ENCODE measurements around the gene E4F1. TPM values are rescaled to one million over a fixed set of nuclear protein-coding genes. Genes with fewer than 3 reads are reported as not detected.

E4F1 gene
- polyA plus RNA-seq, 1 experiment, result 17.6 TPM

- no peak for TF ChIP-seq CTCF (IDR thresholded peaks at IDR 0.05; ENCODE audit: insufficient read depth, low read depth, low read length)
- ChIA-PET POLR2A (no interaction called here), CTCF (no interaction called here)
- DNase-seq (ENCODE audit: low read depth), result no peak
- H3K36me3 ChIP-seq (ENCODE audit: control insufficient read depth, insufficient read depth, low read length), result no peaks in the 10 kb centered on the region
- no peaks in the 10 kb centered on the region for H3K27me3 ChIP-seq (ENCODE audit: control insufficient read depth, insufficient read depth, low read length)
- no peak overlapping the region for H3K4me3 ChIP-seq (ENCODE audit: low read depth, low read length)
Observed at GRCh38 chr16:2284001-2284770, 60.8 kb downstream of the E4F1 start.

DNA sequence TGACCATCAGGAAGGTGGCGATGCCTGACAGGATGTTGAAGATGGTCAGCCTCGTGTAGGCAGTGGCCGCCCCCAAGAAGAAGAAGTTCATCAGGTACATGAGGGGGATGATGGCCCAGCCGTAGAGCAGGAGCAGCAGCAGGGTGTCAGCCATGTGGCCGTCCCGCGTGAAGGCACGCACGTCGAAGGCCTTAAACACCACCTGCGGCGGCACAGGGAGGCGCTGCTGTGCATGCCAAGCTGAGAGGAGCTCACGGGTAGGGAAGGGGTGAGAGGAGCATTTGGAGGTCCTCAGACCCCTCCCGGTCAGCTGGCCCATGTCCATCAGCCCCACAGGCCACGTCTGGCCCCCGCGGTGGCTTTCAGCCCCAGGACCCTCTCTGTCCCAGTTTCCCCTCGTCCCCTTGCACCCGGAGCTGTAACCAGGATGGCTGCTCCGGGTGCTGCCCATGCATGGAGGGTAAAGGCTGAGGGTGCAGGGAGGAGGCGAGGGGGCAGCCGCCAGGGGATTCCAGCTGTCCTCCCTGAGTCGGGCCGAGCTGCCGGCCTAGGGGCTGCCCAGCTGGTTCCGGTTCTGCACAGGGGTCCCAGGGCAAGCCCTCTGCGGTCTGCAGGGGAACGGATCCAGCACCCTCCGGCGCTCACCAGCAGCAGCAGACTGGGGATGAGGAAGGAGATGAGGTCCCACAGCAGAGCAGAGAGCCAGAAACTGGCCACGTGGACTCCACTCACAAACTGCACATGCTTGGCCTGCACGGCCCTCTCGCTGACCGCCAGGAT, 61.6 kb downstream of the E4F1 start:
- Histone ChIP-seq H3K4me3 (ENCODE audit: low read depth, low read length) (no peak overlapping the region), H3K27me3 (ENCODE audit: control insufficient read depth, insufficient read depth, low read length) (no peaks in the 10 kb centered on the region), H3K36me3 (ENCODE audit: control insufficient read depth, insufficient read depth, low read length) (no peaks in the 10 kb centered on the region)
- no peak for DNase-seq (ENCODE audit: low read depth)
- no peak for TF ChIP-seq CTCF (IDR thresholded peaks at IDR 0.05; ENCODE audit: insufficient read depth, low read depth, low read length)
- CTCF ChIA-PET, result no interaction called here
- POLR2A ChIA-PET, result no interaction called here

Small RNAs within 50 kb of the gene (small RNA-seq; reads per million reads assigned to genes)
- 0.84 reads per million for gene MIR3677 (ENCODE audit: insufficient read length, low read depth, low replicate concordance)
- gene MIR4717 (ENCODE audit: insufficient read length, low read depth, low replicate concordance), result not detected

Other genes starting within 250 kb of the E4F1 start
- gene NOXO1, start 242.1 kb upstream of the E4F1 start, polyA plus RNA-seq (2011; rRNA removed), result 0.17 TPM in 1 of 2 replicates, not detected in the other
- 14.6 and 19.8 TPM in 2 replicates for gene GFER, start 239.4 kb upstream of the E4F1 start, polyA plus RNA-seq (2011; rRNA removed)
- gene SYNGR3, start 233.6 kb upstream of the E4F1 start, polyA plus RNA-seq (2011; rRNA removed), result 2.5 and 3.3 TPM in 2 replicates
- 14.4 and 23.0 TPM in 2 replicates for gene ZNF598, start 213.8 kb upstream of the E4F1 start, polyA plus RNA-seq (2011; rRNA removed)
- 0.26 and 0.33 TPM in 2 replicates for gene NPW, start 203.8 kb upstream of the E4F1 start, polyA plus RNA-seq (2011; rRNA removed)
- gene NHERF2, start 196.7 kb upstream of the E4F1 start, polyA plus RNA-seq (2011; rRNA removed), result 62.1 and 107 TPM in 2 replicates
- gene NTHL1, start 175.8 kb upstream of the E4F1 start, polyA plus RNA-seq (2011; rRNA removed), result 14.6 and 21.0 TPM in 2 replicates
- 30.5 and 66.3 TPM in 2 replicates for gene TSC2, start 175.6 kb upstream of the E4F1 start, polyA plus RNA-seq (2011; rRNA removed)
- gene PKD1, start 87.7 kb upstream of the E4F1 start, polyA plus RNA-seq (2011; rRNA removed), result 40.1 and 76.1 TPM in 2 replicates
- 0.36 and 0.67 TPM in 2 replicates for gene RAB26, start 75.0 kb upstream of the E4F1 start, polyA plus RNA-seq (2011; rRNA removed)
- 37.0 and 68.1 TPM in 2 replicates for gene TRAF7, start 67.8 kb upstream of the E4F1 start, polyA plus RNA-seq (2011; rRNA removed)
- 0.01 and 0.02 TPM in 2 replicates for gene CASKIN1, start 27.0 kb upstream of the E4F1 start, polyA plus RNA-seq (2011; rRNA removed)
- gene MLST8, start 18.1 kb upstream of the E4F1 start, polyA plus RNA-seq (2011; rRNA removed), result 40.0 and 62.7 TPM in 2 replicates
- 1.5 and 1.7 TPM in 2 replicates for gene BRICD5, start 12.7 kb upstream of the E4F1 start, polyA plus RNA-seq (2011; rRNA removed)
- 6.1 and 7.7 TPM in 2 replicates for gene PGP, start 8.8 kb upstream of the E4F1 start, polyA plus RNA-seq (2011; rRNA removed)
- gene DNASE1L2, start 12.9 kb downstream of the E4F1 start, polyA plus RNA-seq (2011; rRNA removed), result 0.33 and 0.38 TPM in 2 replicates
- gene ECI1, start 28.0 kb downstream of the E4F1 start, polyA plus RNA-seq (2011; rRNA removed), result 36.9 and 63.9 TPM in 2 replicates
- 101 and 129 TPM in 2 replicates for gene RNPS1, start 44.5 kb downstream of the E4F1 start, polyA plus RNA-seq (2011; rRNA removed)
- 1.9 and 3.8 TPM in 2 replicates for gene ABCA3, start 117.1 kb downstream of the E4F1 start, polyA plus RNA-seq (2011; rRNA removed)
- gene CCNF, start 205.9 kb downstream of the E4F1 start, polyA plus RNA-seq (2011; rRNA removed), result 4.5 and 7.1 TPM in 2 replicates
- gene TEDC2, start 236.5 kb downstream of the E4F1 start, polyA plus RNA-seq (2011; rRNA removed), result 2.2 and 3.7 TPM in 2 replicates
- 0.09 and 0.12 TPM in 2 replicates for gene NTN3, start 247.7 kb downstream of the E4F1 start, polyA plus RNA-seq (2011; rRNA removed)